Neural progenitor cell (in vitro differentiated cells): Measurements from ENCODE around the gene AK8.

Experiments used
- EZH2phosphoT487 ChIP-seq: fragments of 200-600 bp; sonication (generic); IDR thresholded peaks from 2 replicates; pipeline ENCODE4 v1.6.1; 2017; ENCODE audit warnings: antibody characterized with exemption
- TF ChIP-seq, protein P1 (sequence below): fragments of 200-600 bp; sonication (generic); IDR thresholded peaks from 2 replicates; pipeline ENCODE4 v1.5.1; 2017; ENCODE audit warnings: antibody characterized with exemption, mild to moderate bottlenecking

GRCh38 chr9:132742821-132743311, 135.2 kb downstream of the AK8 start:
- TF ChIP-seq, protein P1, sequence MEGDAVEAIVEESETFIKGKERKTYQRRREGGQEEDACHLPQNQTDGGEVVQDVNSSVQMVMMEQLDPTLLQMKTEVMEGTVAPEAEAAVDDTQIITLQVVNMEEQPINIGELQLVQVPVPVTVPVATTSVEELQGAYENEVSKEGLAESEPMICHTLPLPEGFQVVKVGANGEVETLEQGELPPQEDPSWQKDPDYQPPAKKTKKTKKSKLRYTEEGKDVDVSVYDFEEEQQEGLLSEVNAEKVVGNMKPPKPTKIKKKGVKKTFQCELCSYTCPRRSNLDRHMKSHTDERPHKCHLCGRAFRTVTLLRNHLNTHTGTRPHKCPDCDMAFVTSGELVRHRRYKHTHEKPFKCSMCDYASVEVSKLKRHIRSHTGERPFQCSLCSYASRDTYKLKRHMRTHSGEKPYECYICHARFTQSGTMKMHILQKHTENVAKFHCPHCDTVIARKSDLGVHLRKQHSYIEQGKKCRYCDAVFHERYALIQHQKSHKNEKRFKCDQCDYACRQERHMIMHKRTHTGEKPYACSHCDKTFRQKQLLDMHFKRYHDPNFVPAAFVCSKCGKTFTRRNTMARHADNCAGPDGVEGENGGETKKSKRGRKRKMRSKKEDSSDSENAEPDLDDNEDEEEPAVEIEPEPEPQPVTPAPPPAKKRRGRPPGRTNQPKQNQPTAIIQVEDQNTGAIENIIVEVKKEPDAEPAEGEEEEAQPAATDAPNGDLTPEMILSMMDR, result no peak
- no peak for TF ChIP-seq EZH2phosphoT487
